GM13976 (cell line): ENCODE results near the gene CORO6.
A peak's percentile ranks its signal among the peaks of the same experiment; 100 is the strongest.

Experiments used
- DNase-seq: peaks from one replicate; pipeline ENCODE4 v3.0.0; 2012; ENCODE audit warnings: low spot score
- CTCF ChIP-seq: IDR thresholded peaks from 2 replicates; pipeline ENCODE4 v1.5.1; 2012; ENCODE audit warnings: borderline replicate concordance, mild to moderate bottlenecking; ENCODE audit not compliant: insufficient read depth; ENCODE audit errors: extremely low read depth, missing control alignments, control extremely low read depth
- in situ Hi-C: fragments of 300-500 bp; cut with MboI; formaldehyde crosslinking; loops from one replicate; pipeline ENCODE4 v1.12.0; 2022; ENCODE audit warnings: low sequenced_read_pairs, mixed read lengths, inconsistent platforms; ENCODE audit not compliant: unreplicated experiment

CORO6 gene

GRCh38 chr17:29575511-29576213, 47.0 kb downstream of the CORO6 start:
- in situ Hi-C loops, result no loop called here
- no peak for DNase-seq
- TF ChIP-seq CTCF, result no peak

DNA sequence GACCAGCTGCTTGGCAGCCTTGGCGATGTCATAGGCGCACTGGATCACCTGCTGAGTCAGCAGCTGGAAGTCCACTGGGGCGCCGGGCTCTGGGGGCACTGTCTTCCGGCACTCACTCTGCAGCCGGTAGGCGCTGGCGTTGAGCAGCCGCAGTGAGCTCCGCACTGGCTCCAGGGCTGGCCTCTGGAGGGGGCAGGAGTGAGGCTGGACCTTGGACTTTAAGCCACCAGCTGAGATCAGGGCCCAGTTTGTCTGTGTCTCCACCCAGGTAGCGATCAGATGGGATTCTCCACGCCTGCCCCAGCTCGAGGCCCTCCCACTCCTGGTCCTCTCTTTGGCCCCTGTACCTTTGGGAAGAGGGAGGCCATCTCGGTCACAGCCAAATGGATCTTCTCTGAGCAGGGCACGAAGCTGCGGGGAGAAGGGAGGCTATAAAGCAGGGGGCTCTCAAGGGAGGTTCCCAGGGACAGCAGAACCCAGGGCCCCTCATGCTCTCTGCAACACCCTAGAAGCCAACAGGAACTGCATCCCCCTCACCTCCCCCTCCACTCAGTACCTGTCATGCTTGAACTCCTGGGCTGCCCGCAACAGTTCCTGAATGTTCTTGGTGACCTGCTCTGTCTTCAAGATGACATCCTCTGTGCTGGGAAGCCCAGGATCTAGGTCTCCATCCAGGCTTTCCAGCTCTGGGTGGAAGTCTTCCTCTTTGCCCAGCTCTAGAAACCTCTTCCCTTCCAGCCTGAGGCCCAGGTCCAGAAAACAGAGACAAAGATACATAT, 47.8 kb downstream of the CORO6 start:
- no peak for TF ChIP-seq CTCF
- no peak for DNase-seq
- in situ Hi-C loops, result no loop called here

- in situ Hi-C loops, result no loop called here
- no peak for TF ChIP-seq CTCF
- no peak for DNase-seq
Observed at GRCh38 chr17:29573871-29574731, 48.6 kb downstream of the CORO6 start.

GRCh38 chr17:29573558-29573869, 49.2 kb downstream of the CORO6 start:
- in situ Hi-C loops, result no loop called here
- DNase-seq, result no peak
- no peak for TF ChIP-seq CTCF

- peak; percentile 85 for DNase-seq
- TF ChIP-seq CTCF, result peak; percentile 91
- in situ Hi-C loops, result no loop called here
Observed at GRCh38 chr17:29572691-29573557, 49.8 kb downstream of the CORO6 start.
